Astrocyte (in vitro differentiated cells and primary cell): ENCODE measurements around the gene TSR3. TPM values are rescaled to one million over a fixed set of nuclear protein-coding genes. Genes with fewer than 3 reads are reported as not detected.

Experiments used
- DNase-seq: peaks from one replicate; pipeline ENCODE4 v3.0.0-alpha.2; 2010; ENCODE audit warnings: low read depth
- FAIRE-seq: peaks from 2 replicates; lab custom pipeline; 2011; peaks lifted over from hg19 to GRCh38; lab: Jason Lieb, UNC
- H2AFZ ChIP-seq: 2 replicates; pipeline ENCODE4 v1.6.0; 2012; ENCODE audit warnings: low read depth, low read length, inconsistent platforms
- H3K27ac ChIP-seq: 2 replicates; pipeline ENCODE4 v1.5.1; 2011; ENCODE audit warnings: low read depth, low read length, inconsistent platforms
- H3K27me3 ChIP-seq: 2 replicates; pipeline ENCODE4 v1.6.0; 2011; ENCODE audit warnings: low read length, inconsistent platforms; ENCODE audit not compliant: insufficient read depth
- H3K36me3 ChIP-seq: 2 replicates; pipeline ENCODE4 v1.5.1; 2011; ENCODE audit warnings: low read length, inconsistent platforms; ENCODE audit not compliant: insufficient read depth
- H3K4me1 ChIP-seq: 2 replicates; pipeline ENCODE4 v1.5.1; 2011; ENCODE audit warnings: low read length, inconsistent platforms; ENCODE audit not compliant: insufficient read depth
- H3K4me2 ChIP-seq: 2 replicates; pipeline ENCODE4 v1.6.0; 2012; ENCODE audit warnings: low read length, inconsistent platforms
- H3K4me3 ChIP-seq: 2 replicates; pipeline ENCODE4 v1.5.1; 2011; ENCODE audit warnings: low read depth, mild to moderate bottlenecking, low read length, inconsistent platforms; ENCODE audit not compliant: insufficient read depth
- H3K79me2 ChIP-seq: 2 replicates; pipeline ENCODE4 v1.6.0; 2012; ENCODE audit warnings: mild to moderate bottlenecking, low read length, inconsistent platforms; ENCODE audit not compliant: insufficient read depth
- H3K9ac ChIP-seq: 2 replicates; pipeline ENCODE4 v1.6.0; 2012; ENCODE audit warnings: mild to moderate bottlenecking, low read length, inconsistent platforms
- H3K9me3 ChIP-seq: 2 replicates; pipeline ENCODE4 v1.5.1; 2012; ENCODE audit warnings: low read depth, mild to moderate bottlenecking, low read length, inconsistent platforms; ENCODE audit not compliant: insufficient read depth
- H4K20me1 ChIP-seq: 2 replicates; pipeline ENCODE4 v1.6.0; 2012; ENCODE audit warnings: low read length, inconsistent platforms; ENCODE audit not compliant: insufficient read depth
- H3K27ac Mint-ChIP-seq: one replicate; pipeline ENCODE4 v1.8.0; 2021; ENCODE audit warnings: mild to moderate bottlenecking, mixed read lengths; ENCODE audit not compliant: unreplicated experiment
- H3K27me3 Mint-ChIP-seq: one replicate; pipeline ENCODE4 v1.8.0; 2021; ENCODE audit warnings: low read depth, mixed read lengths; ENCODE audit not compliant: unreplicated experiment
- H3K36me3 Mint-ChIP-seq: one replicate; pipeline ENCODE4 v1.8.0; 2021; ENCODE audit warnings: low read depth, mixed read lengths; ENCODE audit not compliant: unreplicated experiment
- H3K4me1 Mint-ChIP-seq: one replicate; pipeline ENCODE4 v1.8.0; 2021; ENCODE audit warnings: low read depth, mixed read lengths; ENCODE audit not compliant: unreplicated experiment
- H3K4me3 Mint-ChIP-seq: one replicate; pipeline ENCODE4 v1.8.0; 2021; ENCODE audit warnings: mild to moderate bottlenecking, moderate library complexity, mixed read lengths; ENCODE audit not compliant: unreplicated experiment
- H3K9me3 Mint-ChIP-seq: one replicate; pipeline ENCODE4 v1.8.0; 2021; ENCODE audit warnings: mild to moderate bottlenecking, mixed read lengths; ENCODE audit not compliant: unreplicated experiment
- EZH2 ChIP-seq: IDR thresholded peaks from 2 replicates; pipeline ENCODE4 v1.6.1; 2012; ENCODE audit warnings: mild to moderate bottlenecking, low read length, inconsistent platforms; ENCODE audit not compliant: insufficient read depth
- total RNA-seq: library from RNA; stranded (reverse); gene quantifications from 2 replicates; pipeline ENCODE4 v1.2.1, GENCODE V29; 2021
- TF ChIP-seq, protein P1 (sequence below): IDR thresholded peaks from 2 replicates; pipeline ENCODE4 v1.5.1; 2011; ENCODE audit warnings: low read depth, mild to moderate bottlenecking, inconsistent platforms, low read length, moderate library complexity; ENCODE audit not compliant: insufficient read depth

Gene TSR3
- total RNA-seq, 1 donor from 2014 or later: 63.3 TPM

DNA sequence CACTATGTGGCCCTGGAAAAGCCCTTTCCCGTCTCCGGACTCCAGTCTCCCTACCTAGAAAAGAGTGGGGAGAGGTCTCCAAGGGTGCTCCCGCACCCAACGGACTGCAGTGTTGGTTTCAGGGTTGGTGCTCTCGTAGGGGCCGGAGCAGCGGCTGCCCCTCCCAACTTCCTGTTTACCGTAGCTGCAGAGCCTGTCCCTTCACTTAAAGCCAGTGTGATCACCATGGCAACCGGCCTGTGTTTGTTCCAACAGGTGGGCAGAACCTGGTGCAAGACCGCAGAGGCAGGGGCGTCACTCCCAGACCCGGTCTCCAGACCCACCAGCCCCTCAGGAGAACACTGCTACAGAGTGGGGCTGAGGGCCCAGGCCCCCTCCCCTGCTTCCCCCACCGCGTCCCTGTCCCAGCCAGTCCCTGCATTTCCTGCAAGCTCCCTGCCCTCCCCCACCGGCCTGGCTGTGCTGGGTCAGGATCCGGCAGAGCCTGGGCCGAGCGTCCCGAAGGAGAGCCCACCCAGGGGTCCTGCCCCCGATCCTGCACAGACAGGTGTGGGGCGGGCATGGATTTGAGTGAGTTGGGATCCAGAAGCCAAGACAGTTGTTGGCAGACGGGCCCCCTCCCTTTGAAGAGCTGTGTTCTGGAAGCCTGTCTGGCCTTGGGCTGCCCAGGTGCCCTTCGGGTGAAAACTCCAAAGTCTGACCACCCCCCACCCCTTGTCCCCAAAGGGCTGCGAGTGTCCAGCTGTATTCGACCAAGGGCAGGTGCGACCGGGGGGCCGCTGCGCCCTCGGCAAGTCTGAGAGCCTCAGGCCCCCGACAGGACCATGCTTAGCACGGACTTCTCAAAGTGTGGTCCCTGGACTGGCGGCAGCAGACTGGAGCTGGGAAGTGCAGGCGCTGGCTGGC lies 19.7 kb downstream of the TSR3 start:
- H3K79me2 ChIP-seq: no peaks in the 10 kb centered on the region
- H3K27ac Mint-ChIP-seq: peak overlapping the region; percentile 26
- H3K36me3 Mint-ChIP-seq: no peaks in the 10 kb centered on the region
- FAIRE-seq (no peak), DNase-seq (no peak)
- peak overlapping the region; percentile 46 for H3K4me2 ChIP-seq
- H3K4me3 ChIP-seq: no peak overlapping the region
- H3K27me3 Mint-ChIP-seq: peaks cover 33% of the 10 kb centered on the region
- H4K20me1 ChIP-seq: peaks cover 7% of the 10 kb centered on the region
- H3K4me1 Mint-ChIP-seq: no peaks in the 10 kb centered on the region
- peak; percentile 48 for TF ChIP-seq EZH2
- TF ChIP-seq, protein P1, sequence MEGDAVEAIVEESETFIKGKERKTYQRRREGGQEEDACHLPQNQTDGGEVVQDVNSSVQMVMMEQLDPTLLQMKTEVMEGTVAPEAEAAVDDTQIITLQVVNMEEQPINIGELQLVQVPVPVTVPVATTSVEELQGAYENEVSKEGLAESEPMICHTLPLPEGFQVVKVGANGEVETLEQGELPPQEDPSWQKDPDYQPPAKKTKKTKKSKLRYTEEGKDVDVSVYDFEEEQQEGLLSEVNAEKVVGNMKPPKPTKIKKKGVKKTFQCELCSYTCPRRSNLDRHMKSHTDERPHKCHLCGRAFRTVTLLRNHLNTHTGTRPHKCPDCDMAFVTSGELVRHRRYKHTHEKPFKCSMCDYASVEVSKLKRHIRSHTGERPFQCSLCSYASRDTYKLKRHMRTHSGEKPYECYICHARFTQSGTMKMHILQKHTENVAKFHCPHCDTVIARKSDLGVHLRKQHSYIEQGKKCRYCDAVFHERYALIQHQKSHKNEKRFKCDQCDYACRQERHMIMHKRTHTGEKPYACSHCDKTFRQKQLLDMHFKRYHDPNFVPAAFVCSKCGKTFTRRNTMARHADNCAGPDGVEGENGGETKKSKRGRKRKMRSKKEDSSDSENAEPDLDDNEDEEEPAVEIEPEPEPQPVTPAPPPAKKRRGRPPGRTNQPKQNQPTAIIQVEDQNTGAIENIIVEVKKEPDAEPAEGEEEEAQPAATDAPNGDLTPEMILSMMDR: no peak
- H3K36me3 ChIP-seq: no peaks in the 10 kb centered on the region
- no peak overlapping the region for H2AFZ ChIP-seq
- H3K27me3 ChIP-seq: peaks cover 48% of the 10 kb centered on the region
- H3K9me3 Mint-ChIP-seq: no peaks in the 10 kb centered on the region
- peaks cover 4% of the 10 kb centered on the region for H3K9me3 ChIP-seq
- H3K9ac ChIP-seq: no peak overlapping the region
- no peak overlapping the region for H3K27ac ChIP-seq
- peaks cover 11% of the 10 kb centered on the region for H3K4me1 ChIP-seq
- no peak overlapping the region for H3K4me3 Mint-ChIP-seq

DNA sequence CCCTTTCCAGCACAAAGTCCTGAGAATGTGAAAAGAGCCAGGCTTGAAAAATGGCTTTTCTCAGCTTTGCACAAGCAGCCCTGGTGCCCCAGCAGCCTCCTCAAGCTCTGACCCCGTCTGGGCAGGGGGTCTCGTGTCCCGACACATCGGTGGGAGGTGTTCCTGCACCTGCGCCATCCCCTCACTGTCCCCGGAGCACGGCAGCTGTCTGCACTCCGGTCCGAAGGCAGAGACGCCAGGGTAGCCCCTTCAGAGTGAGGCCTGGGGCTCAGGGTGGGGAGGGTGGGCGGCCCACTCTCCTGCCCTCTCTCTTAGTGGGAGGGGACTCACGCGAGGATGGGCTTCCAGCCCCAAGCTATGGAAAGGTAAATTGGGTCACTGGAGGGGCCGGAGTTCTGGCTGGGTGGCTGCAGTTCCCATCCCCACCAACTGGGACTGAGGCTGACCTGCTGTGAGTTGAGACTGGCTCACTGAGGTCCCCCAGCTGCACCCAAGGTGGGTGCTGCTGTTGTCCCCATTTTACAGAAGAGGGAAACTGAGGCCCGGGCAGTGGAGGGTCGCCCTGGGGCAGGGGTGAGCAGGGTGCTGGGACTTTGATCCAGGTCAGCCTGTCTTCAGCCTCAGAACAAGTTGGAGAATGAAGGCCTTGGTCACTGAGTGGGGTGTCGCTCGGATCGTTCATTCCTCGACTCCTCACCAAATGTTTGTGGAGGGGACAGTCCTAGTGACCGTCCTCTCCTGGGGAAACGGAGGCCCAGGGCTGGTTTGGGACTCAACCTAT lies 20.6 kb downstream of the TSR3 start:
- Histone ChIP-seq H3K9ac (no peak overlapping the region), H3K4me1 (peaks cover 11% of the 10 kb centered on the region), H2AFZ (no peak overlapping the region), H3K4me2 (peak overlapping the region; percentile 46), H3K27ac (no peak overlapping the region), H3K9me3 (peaks cover 4% of the 10 kb centered on the region), H3K79me2 (no peaks in the 10 kb centered on the region), H3K4me3 (no peak overlapping the region), H3K36me3 (no peaks in the 10 kb centered on the region), H4K20me1 (peaks cover 7% of the 10 kb centered on the region), H3K27me3 (peaks cover 41% of the 10 kb centered on the region)
- FAIRE-seq (no peak), DNase-seq (no peak)
- H3K27me3 Mint-ChIP-seq: peaks cover 26% of the 10 kb centered on the region
- no peak overlapping the region for H3K4me3 Mint-ChIP-seq
- H3K36me3 Mint-ChIP-seq: no peaks in the 10 kb centered on the region
- no peak overlapping the region for H3K27ac Mint-ChIP-seq
- TF ChIP-seq, protein P1: no peak
- no peak for TF ChIP-seq EZH2
- H3K9me3 Mint-ChIP-seq: peaks cover 3% of the 10 kb centered on the region
- no peaks in the 10 kb centered on the region for H3K4me1 Mint-ChIP-seq
